Thyroid gland (tissue), 4 donors: Measurements from ENCODE around the gene NPM1. TPM values are rescaled to one million over a fixed set of nuclear protein-coding genes. Genes with fewer than 3 reads are reported as not detected.

Experiments used
- DNase-seq, 2 donors: peaks; one replicate each; pipeline ENCODE4 v3.0.0-alpha.2; 2019
- H3K27ac ChIP-seq, 3 donors: fragments of 200-600 bp; sonication (generic); 1 replicate in 2 of 3; 2 replicates in 1 of 3; pipeline ENCODE4 v1.5.1; 2016 to 2019; ENCODE audit warnings: mild to moderate bottlenecking in 1 of 3, moderate library complexity in 1 of 3
- H3K27me3 ChIP-seq: fragments of 200-600 bp; sonication (generic); one replicate; pipeline ENCODE4 v1.5.1; 2019
- H3K36me3 ChIP-seq, 2 donors: fragments of 200-600 bp; sonication (generic); one replicate each; pipeline ENCODE4 v1.5.1; 2016 to 2019
- H3K4me1 ChIP-seq, 2 donors: fragments of 200-600 bp; sonication (generic); one replicate each; pipeline ENCODE4 v1.5.1; 2017 to 2019
- H3K4me3 ChIP-seq, 3 donors: fragments of 200-600 bp; sonication (generic); replicated peaks in 1 of 3; 1 replicate in 2 of 3; 2 replicates in 1 of 3; pipeline ENCODE4 v1.5.1; 2016; ENCODE audit warnings: mild to moderate bottlenecking in 1 of 3
- H3K9me3 ChIP-seq: fragments of 200-600 bp; sonication (generic); one replicate; pipeline ENCODE4 v1.5.1; 2017
- CTCF ChIP-seq, 6 experiments: fragments of 200-600 bp in 3 of 6; fragments of 450-650 bp in 3 of 6; sonication (generic) in 3 of 6; IDR thresholded peaks; one replicate each; pipeline ENCODE4 v1.5.1; 2016 to 2019; ENCODE audit warnings: antibody characterized with exemption in 6 of 6, mild to moderate bottlenecking in 2 of 6, inconsistent platforms in 1 of 6, moderate library complexity in 1 of 6
- POLR2A ChIP-seq, 2 donors: fragments of 450-650 bp; IDR thresholded peaks; one replicate each; pipeline ENCODE4 v1.6.1; 2017; ENCODE audit warnings: antibody characterized with exemption in 2 of 2, mild to moderate bottlenecking in 2 of 2, moderate library complexity in 1 of 2
- WGBS, 2 donors: methylation state at CpG; one replicate each; pipeline ENCODE4 v1.1.5; 2017; 5-methylcytosine and 5-hydroxymethylcytosine counted together
- intact Hi-C: fragments of 100-400 bp; cut with DNase I; formaldehyde crosslinking; loops from one replicate; pipeline ENCODE4 v1.15.1; 2023
- total RNA-seq, 4 donors: library from RNA; depleted of rRNA; stranded (reverse); fragments of >200 nt; gene quantifications; one replicate each; pipeline ENCODE4 v1.2.3, GENCODE V29; 2016

The NPM1 gene
- total RNA-seq, 4 donors from 2014 or later: 455 to 777 (median 561) TPM

- intact Hi-C loops: no loop called here
- Histone ChIP-seq H3K36me3 (no peaks in the 10 kb centered on the region), H3K4me1 (peaks cover 0 to 1% of the 10 kb centered on the region in 2 donors), H3K9me3 (no peaks in the 10 kb centered on the region), H3K27ac (no peak overlapping the region), H3K4me3 (no peak overlapping the region), H3K27me3 (no peaks in the 10 kb centered on the region)
- WGBS, 2 donors: 80 to 89% methylated on average over 13 of the region's 14 CpGs
- peak in 1 of 2 donors; percentile 8 for DNase-seq
- TF ChIP-seq CTCF (IDR thresholded peaks at IDR 0.05): no peak
- no peak for TF ChIP-seq POLR2A (IDR thresholded peaks at IDR 0.05)
Observed at GRCh38 chr5:171445644-171446516, 58.2 kb downstream of the NPM1 start.

GRCh38 chr5:171447226-171447625, 59.6 kb downstream of the NPM1 start:
- no peak overlapping the region for H3K4me3 ChIP-seq
- TF ChIP-seq POLR2A (IDR thresholded peaks at IDR 0.05) (no peak), CTCF (IDR thresholded peaks at IDR 0.05) (no peak)
- WGBS, 2 donors: 92 to 97% methylated on average over 5 of the region's 5 CpGs
- intact Hi-C loops: no loop called here
- no peak overlapping the region for H3K27ac ChIP-seq
- DNase-seq: no peak
- no peaks in the 10 kb centered on the region for H3K36me3 ChIP-seq
- no peaks in the 10 kb centered on the region for H3K27me3 ChIP-seq
- no peaks in the 10 kb centered on the region for H3K9me3 ChIP-seq
- peaks cover 0 to 7% of the 10 kb centered on the region in 2 donors for H3K4me1 ChIP-seq

GRCh38 chr5:171449426-171449825, 61.8 kb downstream of the NPM1 start:
- no peaks in the 10 kb centered on the region for H3K27me3 ChIP-seq
- no peak overlapping the region for H3K4me3 ChIP-seq
- H3K4me1 ChIP-seq: peaks cover 3 to 10% of the 10 kb centered on the region in 2 donors
- 89 to 93% methylated on average over 5 to 10 of the region's 10 CpGs for WGBS, 2 donors
- no peak overlapping the region for H3K27ac ChIP-seq
- TF ChIP-seq POLR2A (IDR thresholded peaks at IDR 0.05): no peak
- no peak for TF ChIP-seq CTCF (IDR thresholded peaks at IDR 0.05)
- H3K9me3 ChIP-seq: no peaks in the 10 kb centered on the region
- intact Hi-C loops: no loop called here
- no peaks in the 10 kb centered on the region for H3K36me3 ChIP-seq
- DNase-seq: no peak

GRCh38 chr5:171450423-171451331, 63.0 kb downstream of the NPM1 start:
- TF ChIP-seq POLR2A (IDR thresholded peaks at IDR 0.05) (no peak), CTCF (IDR thresholded peaks at IDR 0.05) (no peak)
- peak overlapping the region; percentile 35 to 84 (median 63) for H3K27ac ChIP-seq
- intact Hi-C loops: no loop called here
- no peaks in the 10 kb centered on the region for H3K36me3 ChIP-seq
- peaks cover 6 to 14% of the 10 kb centered on the region in 2 donors for H3K4me1 ChIP-seq
- H3K27me3 ChIP-seq: no peaks in the 10 kb centered on the region
- H3K4me3 ChIP-seq: peak overlapping the region in 1 of 3 donors; percentile 21
- peak; percentile 26 to 27 for DNase-seq
- H3K9me3 ChIP-seq: no peaks in the 10 kb centered on the region
- 29 to 73% methylated on average over 13 to 51 of the region's 88 CpGs for WGBS, 2 donors
